K562 (cell line): ENCODE measurements around the gene CTSW. TPM values are rescaled to one million over a fixed set of nuclear protein-coding genes. Genes with fewer than 3 reads are reported as not detected.

Experiments
- CEBPG ChIP-seq, 3 experiments: fragments of 200-800 bp in 1 of 3; sonication (Bioruptor generic) in 1 of 3; sonication (generic) in 1 of 3; formaldehyde crosslinking in 1 of 3; IDR thresholded peaks in 2 of 3; conservative IDR thresholded peaks in 1 of 3; 2 replicates each; pipeline versions ENCODE4 v1.6.1 to v1.8.0; 2016 to 2022; ENCODE audit warnings: missing compliant biosample characterization in 2 of 3, missing genetic modification characterization in 2 of 3, mild to moderate bottlenecking in 1 of 3, missing genetic modification reagents in 1 of 3
- NR2C2 ChIP-seq, 2 experiments: fragments of 200-800 bp in 1 of 2; sonication (Bioruptor generic) in 1 of 2; sonication (generic) in 1 of 2; formaldehyde crosslinking in 1 of 2; IDR thresholded peaks; 2 replicates each; pipeline versions ENCODE4 v1.6.1 to v1.8.0; 2016 to 2022; ENCODE audit warnings: mild to moderate bottlenecking in 1 of 2, missing compliant biosample characterization in 1 of 2, missing genetic modification characterization in 1 of 2, missing genetic modification reagents in 1 of 2
- RBFOX2 ChIP-seq: fragments of 200-400 bp; formaldehyde crosslinking; IDR thresholded peaks from 2 replicates; pipeline ENCODE4 v1.6.1; 2017; ENCODE audit warnings: low read depth, mild to moderate bottlenecking, low read length, moderate library complexity
- RBM22 ChIP-seq: fragments of 200-400 bp; formaldehyde crosslinking; IDR thresholded peaks from 2 replicates; pipeline ENCODE4 v1.6.1; 2018; ENCODE audit warnings: low read length, low read depth; ENCODE audit not compliant: poor library complexity, severe bottlenecking
- TBL1XR1 ChIP-seq, 2 experiments: IDR thresholded peaks; 2 replicates each; pipeline ENCODE4 v1.6.1; 2012; ENCODE audit warnings: improper control_type of control experiment in 2 of 2, low read length in 2 of 2, mild to moderate bottlenecking in 1 of 2
- TEAD4 ChIP-seq, 2 experiments: sonication (generic) in 1 of 2; formaldehyde crosslinking in 1 of 2; IDR thresholded peaks; 2 replicates each; pipeline versions ENCODE4 v1.6.1 to v1.8.0; 2012 to 2022; ENCODE audit warnings: borderline replicate concordance in 1 of 2, inconsistent platforms in 1 of 2, low read length in 1 of 2, mild to moderate bottlenecking in 1 of 2, missing genetic modification reagents in 1 of 2
- ZEB2 ChIP-seq: fragments of 450-650 bp; IDR thresholded peaks from 2 replicates; pipeline ENCODE4 v1.6.1; 2016
- polyA plus RNA-seq, 8 experiments: library from polyadenylated mRNA; depleted of rRNA in 4 of 8; stranded (reverse) in 5 of 8; unstranded in 3 of 8; fragments of >200 nt; fragmentation: Nextera tagmentation in 2 of 8; fragmentation: Illumina TruSeq in 1 of 8; extraction: Ambion mirVana in 2 of 8; extraction: Trizol in 1 of 8; gene quantifications; 2 replicates each; pipeline versions ENCODE4 v1.2.1 to v1.2.3, GENCODE V29; 2011 to 2014; ENCODE audit warnings: inconsistent platforms in 1 of 8, missing spikeins in 1 of 8
- total RNA-seq, 7 experiments: library from RNA; depleted of rRNA in 6 of 7; stranded (reverse); fragments of >200 nt in 6 of 7; fragmentation: Illumina TruSeq in 2 of 7; extraction: Trizol in 2 of 7; gene quantifications; 2 replicates each; pipeline versions ENCODE4 v1.2.1 to v1.2.3, GENCODE V29; 2011 to 2021; ENCODE audit warnings: low replicate concordance in 1 of 7
- TF ChIP-seq, protein P1 (sequence below): sonication (generic); formaldehyde crosslinking; IDR thresholded peaks from 2 replicates; pipeline ENCODE4 v1.8.1; 2023; ENCODE audit warnings: mild to moderate bottlenecking, missing genetic modification reagents
- TF ChIP-seq, protein P2 (sequence below): fragments of 250-450 bp; sonication (Bioruptor Pico); IDR thresholded peaks from 2 replicates; pipeline ENCODE4 v1.4.0; 2020; ENCODE audit warnings: mild to moderate bottlenecking

CTSW gene
- total and polyA plus RNA-seq, 9 of the 15 experiments (the other 6 are each of a cell fraction or from before 2014, with no cell fraction given): 0.04 TPM; not detected in 8

DNA sequence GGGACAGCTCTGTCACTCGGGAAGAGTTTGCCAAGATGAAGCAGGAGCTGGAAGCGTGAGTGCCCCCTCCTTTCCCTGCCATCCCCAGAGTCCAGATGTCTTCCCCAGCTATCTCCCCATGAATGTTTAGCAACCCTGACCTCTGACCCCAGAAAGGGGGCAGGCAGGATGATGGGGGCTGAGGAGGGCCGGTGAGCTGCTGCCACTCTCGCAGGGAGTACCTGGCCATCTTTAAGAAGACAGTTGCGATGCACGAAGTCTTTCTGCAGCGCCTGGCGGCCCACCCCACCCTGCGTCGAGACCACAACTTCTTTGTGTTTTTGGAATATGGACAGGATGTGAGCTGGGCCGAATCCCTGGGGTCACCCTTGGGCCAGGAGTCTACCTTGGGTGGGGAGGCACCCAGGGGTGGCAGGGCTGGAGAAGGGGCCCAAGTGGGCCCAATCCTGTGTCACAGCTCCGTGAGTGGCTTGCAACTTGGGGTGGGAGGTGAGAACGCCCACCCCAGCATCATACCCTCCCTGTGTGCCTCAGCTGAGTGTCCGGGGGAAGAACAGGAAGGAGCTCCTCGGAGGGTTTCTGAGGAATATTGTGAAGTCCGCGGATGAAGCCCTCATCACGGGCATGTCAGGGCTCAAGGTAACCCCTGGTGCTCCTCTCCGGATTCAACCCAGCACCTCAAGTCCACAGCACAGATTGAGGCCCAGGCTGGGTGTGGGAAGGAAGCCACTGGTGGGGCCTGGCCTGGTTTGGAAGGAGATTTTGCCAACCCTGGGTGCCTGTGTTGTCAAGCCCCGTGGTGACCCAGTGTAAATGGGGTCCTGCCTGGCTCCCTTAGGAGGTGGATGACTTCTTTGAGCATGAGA, 29.2 kb upstream of the CTSW start (continued):
- TF ChIP-seq, protein P1, sequence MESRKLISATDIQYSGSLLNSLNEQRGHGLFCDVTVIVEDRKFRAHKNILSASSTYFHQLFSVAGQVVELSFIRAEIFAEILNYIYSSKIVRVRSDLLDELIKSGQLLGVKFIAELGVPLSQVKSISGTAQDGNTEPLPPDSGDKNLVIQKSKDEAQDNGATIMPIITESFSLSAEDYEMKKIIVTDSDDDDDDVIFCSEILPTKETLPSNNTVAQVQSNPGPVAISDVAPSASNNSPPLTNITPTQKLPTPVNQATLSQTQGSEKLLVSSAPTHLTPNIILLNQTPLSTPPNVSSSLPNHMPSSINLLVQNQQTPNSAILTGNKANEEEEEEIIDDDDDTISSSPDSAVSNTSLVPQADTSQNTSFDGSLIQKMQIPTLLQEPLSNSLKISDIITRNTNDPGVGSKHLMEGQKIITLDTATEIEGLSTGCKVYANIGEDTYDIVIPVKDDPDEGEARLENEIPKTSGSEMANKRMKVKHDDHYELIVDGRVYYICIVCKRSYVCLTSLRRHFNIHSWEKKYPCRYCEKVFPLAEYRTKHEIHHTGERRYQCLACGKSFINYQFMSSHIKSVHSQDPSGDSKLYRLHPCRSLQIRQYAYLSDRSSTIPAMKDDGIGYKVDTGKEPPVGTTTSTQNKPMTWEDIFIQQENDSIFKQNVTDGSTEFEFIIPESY (CRISPR knock-in tag): 0 out of 2 replicates have a peak, but pooled peaks have one; percentile 23
- TF ChIP-seq RBM22 (peak; percentile 9), RBFOX2 (peak; percentile 35; the same call in 1 of the 2 replicates), CEBPG (CRISPR knock-in tag; IDR thresholded peaks at IDR 0.05) (no peak), CEBPG (tag; conservative IDR thresholded peaks at IDR 0.05 in 1 of 2, IDR thresholded peaks at IDR 0.05 in 1 of 2) (no peak), TEAD4 (IDR thresholded peaks at IDR 0.05; ENCODE audit: low read length) (no peak), TEAD4 (CRISPR knock-in tag; IDR thresholded peaks at IDR 0.05; ENCODE audit: borderline replicate concordance) (no peak), NR2C2 (CRISPR knock-in tag; IDR thresholded peaks at IDR 0.05) (peak; percentile 51), NR2C2 (tag; IDR thresholded peaks at IDR 0.05) (peak; percentile 66), TBL1XR1 (IDR thresholded peaks at IDR 0.05; ENCODE audit: low read length in 2 of 2) (no peak), ZEB2 (no peak)
- TF ChIP-seq, protein P2, sequence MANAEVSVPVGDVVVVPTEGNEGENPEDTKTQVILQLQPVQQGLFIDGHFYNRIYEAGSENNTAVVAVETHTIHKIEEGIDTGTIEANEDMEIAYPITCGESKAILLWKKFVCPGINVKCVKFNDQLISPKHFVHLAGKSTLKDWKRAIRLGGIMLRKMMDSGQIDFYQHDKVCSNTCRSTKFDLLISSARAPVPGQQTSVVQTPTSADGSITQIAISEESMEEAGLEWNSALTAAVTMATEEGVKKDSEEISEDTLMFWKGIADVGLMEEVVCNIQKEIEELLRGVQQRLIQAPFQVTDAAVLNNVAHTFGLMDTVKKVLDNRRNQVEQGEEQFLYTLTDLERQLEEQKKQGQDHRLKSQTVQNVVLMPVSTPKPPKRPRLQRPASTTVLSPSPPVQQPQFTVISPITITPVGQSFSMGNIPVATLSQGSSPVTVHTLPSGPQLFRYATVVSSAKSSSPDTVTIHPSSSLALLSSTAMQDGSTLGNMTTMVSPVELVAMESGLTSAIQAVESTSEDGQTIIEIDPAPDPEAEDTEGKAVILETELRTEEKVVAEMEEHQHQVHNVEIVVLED (CRISPR knock-in tag): no peak
